PC-3 (cell line): ENCODE results near the gene GBA2.

Experiments used
- EZH2 ChIP-seq: fragments of 300-600 bp; sonication (generic); IDR thresholded peaks from one replicate; pipeline ENCODE4 v1.6.1; 2017; ENCODE audit warnings: antibody characterized with exemption, mild to moderate bottlenecking, low read length; ENCODE audit not compliant: unreplicated experiment
- EZH2phosphoT487 ChIP-seq: fragments of 300-600 bp; sonication (generic); IDR thresholded peaks from 2 replicates; pipeline ENCODE4 v1.6.1; 2018; ENCODE audit warnings: mild to moderate bottlenecking, antibody characterized with exemption, low read length, borderline replicate concordance
- TF ChIP-seq, protein P1 (sequence below): fragments of 300-600 bp; sonication (generic); conservative IDR thresholded peaks from 2 replicates; pipeline ENCODE4 v1.5.1; 2017; ENCODE audit warnings: antibody characterized with exemption, low read depth, mild to moderate bottlenecking, low read length

DNA sequence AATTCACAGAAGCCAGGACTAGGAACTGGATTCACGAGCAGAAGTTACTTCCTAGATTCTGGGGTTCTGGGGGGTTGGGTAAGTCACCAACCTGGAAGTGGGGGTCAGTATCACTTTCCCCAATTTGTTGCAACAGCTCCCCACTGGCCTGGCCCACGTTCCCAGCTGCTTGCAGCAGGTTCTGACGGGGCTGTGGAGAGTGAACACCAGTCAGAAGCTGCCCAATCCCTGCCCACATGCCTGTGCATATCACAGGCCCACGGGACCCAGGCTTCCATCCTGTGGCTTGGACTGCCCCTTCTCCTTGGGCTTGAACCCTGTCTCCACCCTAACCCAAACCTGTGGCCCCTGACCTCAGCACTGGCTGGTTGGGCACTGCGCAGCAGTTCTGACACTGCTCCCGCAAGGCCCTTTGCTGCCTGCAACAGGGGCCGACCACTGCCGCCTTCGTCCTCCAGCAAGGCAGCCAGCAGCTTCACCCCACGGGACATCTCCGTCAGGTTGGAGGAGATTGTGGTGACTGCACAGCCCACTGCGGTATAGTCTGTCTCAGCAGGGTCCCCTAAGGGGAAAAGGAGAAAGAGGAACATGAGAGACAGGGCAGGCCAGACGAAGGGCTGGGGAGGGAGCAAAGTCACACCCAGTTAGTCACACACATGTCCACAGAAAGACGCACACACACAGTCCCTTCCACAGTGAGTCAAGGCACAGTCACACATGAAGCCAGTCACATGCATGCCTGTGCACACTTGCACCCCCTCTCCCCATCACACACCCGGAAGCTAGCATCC, 30.1 kb downstream of the GBA2 start:
- TF ChIP-seq, protein P1, sequence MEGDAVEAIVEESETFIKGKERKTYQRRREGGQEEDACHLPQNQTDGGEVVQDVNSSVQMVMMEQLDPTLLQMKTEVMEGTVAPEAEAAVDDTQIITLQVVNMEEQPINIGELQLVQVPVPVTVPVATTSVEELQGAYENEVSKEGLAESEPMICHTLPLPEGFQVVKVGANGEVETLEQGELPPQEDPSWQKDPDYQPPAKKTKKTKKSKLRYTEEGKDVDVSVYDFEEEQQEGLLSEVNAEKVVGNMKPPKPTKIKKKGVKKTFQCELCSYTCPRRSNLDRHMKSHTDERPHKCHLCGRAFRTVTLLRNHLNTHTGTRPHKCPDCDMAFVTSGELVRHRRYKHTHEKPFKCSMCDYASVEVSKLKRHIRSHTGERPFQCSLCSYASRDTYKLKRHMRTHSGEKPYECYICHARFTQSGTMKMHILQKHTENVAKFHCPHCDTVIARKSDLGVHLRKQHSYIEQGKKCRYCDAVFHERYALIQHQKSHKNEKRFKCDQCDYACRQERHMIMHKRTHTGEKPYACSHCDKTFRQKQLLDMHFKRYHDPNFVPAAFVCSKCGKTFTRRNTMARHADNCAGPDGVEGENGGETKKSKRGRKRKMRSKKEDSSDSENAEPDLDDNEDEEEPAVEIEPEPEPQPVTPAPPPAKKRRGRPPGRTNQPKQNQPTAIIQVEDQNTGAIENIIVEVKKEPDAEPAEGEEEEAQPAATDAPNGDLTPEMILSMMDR: no peak
- no peak for TF ChIP-seq EZH2
- TF ChIP-seq EZH2phosphoT487: no peak
